Measurements from ENCODE around the gene TXLNA. TPM values are rescaled to one million over a fixed set of nuclear protein-coding genes. Genes with fewer than 3 reads are reported as not detected.
A peak's percentile ranks its signal among the peaks of the same experiment; 100 is the strongest.

TXLNA gene
- total RNA-seq, 1 experiment from 2014 or later: 67.3 TPM

DNA sequence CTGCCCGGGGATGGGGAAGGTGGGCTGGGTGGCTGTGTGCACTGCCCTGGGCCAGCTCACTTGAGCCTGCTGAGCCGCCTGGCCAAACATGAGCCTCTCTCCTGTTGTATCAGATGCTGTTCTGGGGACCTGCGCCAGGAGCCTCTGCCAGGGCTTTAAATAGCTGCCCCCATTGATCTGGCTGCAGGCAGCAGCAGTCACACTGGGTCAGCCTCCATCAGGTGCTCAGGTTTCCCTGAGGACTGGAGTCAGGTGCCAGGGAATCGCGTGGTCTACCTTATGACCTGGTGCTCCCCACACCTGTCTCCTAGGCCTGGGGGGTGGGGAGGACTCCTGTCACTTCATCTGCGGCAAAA lies 20.2 kb downstream of the TXLNA start:
- Histone ChIP-seq H2BK15ac (ENCODE audit: low read depth, low read length) (no peak overlapping the region), H2AK5ac (ENCODE audit: insufficient read length, low read length) (no peak overlapping the region), H2BK12ac (ENCODE audit: insufficient read length, low read depth, low read length) (no peak overlapping the region), H4K91ac (ENCODE audit: insufficient read length, low read depth, low read length) (no peak overlapping the region), H3K56ac (ENCODE audit: insufficient read length, low read depth, low read length) (no peak overlapping the region), H2BK5ac (ENCODE audit: insufficient read length, low read length) (no peak overlapping the region), H2AFZ (ENCODE audit: low read length) (no peak overlapping the region), H3K23ac (ENCODE audit: insufficient read length, low read depth, low read length) (no peak overlapping the region), H4K20me1 (ENCODE audit: control insufficient read depth, insufficient read depth, insufficient read length) (no peaks in the 10 kb centered on the region), H3K9ac (ENCODE audit: extremely low read depth, insufficient read length, low read length) (no peak overlapping the region), H3K79me1 (ENCODE audit: insufficient read depth, low read depth, low read length, poor library complexity, severe bottlenecking) (no peaks in the 10 kb centered on the region), H2BK20ac (ENCODE audit: low read depth, low read length, poor library complexity, severe bottlenecking) (no peak overlapping the region), H3K4ac (ENCODE audit: low read depth, low read length) (no peak overlapping the region), H3K4me1 (ENCODE audit: insufficient read depth, low read length) (no peaks in the 10 kb centered on the region; the same call in 1 of the 2 replicates), H3K23me2 (ENCODE audit: insufficient read length, low read depth, low read length, poor library complexity, severe bottlenecking) (peaks cover 3% of the 10 kb centered on the region), H3K18ac (ENCODE audit: insufficient read length, low read depth, low read length) (no peak overlapping the region), H3K4me2 (ENCODE audit: insufficient read depth, insufficient read length, low read length) (peak overlapping the region; percentile 56), H3K79me2 (ENCODE audit: insufficient read depth, low read length) (no peaks in the 10 kb centered on the region), H4K5ac (ENCODE audit: insufficient read length, low read depth, low read length) (no peak overlapping the region), H3T11ph (ENCODE audit: low read length) (no peak overlapping the region), H3K14ac (ENCODE audit: insufficient read depth, low read length) (no peak overlapping the region; the same call in 1 of the 2 replicates), H4K8ac (replicated peaks; ENCODE audit: insufficient read length, low read depth, low read length) (no peak overlapping the region), H2BK120ac (ENCODE audit: low read depth, low read length, poor library complexity, severe bottlenecking) (no peak overlapping the region), H3K9me3 (ENCODE audit: control insufficient read depth, low read depth, low read length) (no peaks in the 10 kb centered on the region), H3K27me3 (ENCODE audit: insufficient read depth, low read length) (no peaks in the 10 kb centered on the region; the same call in 1 of the 2 replicates), H3K27ac (ENCODE audit: insufficient read length, low read depth, low read length) (no peak overlapping the region)
- DNase-seq: peak; percentile 44
- H3K9me3 Mint-ChIP-seq: no peaks in the 10 kb centered on the region
- peak overlapping the region in 1 of 2 experiments; percentile 81; a peak in 4 of 5 replicates for H3K4me3 Mint-ChIP-seq
- peaks cover 16 to 38% (median 32%) of the 10 kb centered on the region in 3 experiments; a peak in 6 of 7 replicates for H3K36me3 Mint-ChIP-seq (ENCODE audit: insufficient read depth in 1 of 3, low read depth in 3 of 3)
- H3K27ac Mint-ChIP-seq: no peak overlapping the region; a peak in 1 of 7 replicates
- TF ChIP-seq, protein P1, sequence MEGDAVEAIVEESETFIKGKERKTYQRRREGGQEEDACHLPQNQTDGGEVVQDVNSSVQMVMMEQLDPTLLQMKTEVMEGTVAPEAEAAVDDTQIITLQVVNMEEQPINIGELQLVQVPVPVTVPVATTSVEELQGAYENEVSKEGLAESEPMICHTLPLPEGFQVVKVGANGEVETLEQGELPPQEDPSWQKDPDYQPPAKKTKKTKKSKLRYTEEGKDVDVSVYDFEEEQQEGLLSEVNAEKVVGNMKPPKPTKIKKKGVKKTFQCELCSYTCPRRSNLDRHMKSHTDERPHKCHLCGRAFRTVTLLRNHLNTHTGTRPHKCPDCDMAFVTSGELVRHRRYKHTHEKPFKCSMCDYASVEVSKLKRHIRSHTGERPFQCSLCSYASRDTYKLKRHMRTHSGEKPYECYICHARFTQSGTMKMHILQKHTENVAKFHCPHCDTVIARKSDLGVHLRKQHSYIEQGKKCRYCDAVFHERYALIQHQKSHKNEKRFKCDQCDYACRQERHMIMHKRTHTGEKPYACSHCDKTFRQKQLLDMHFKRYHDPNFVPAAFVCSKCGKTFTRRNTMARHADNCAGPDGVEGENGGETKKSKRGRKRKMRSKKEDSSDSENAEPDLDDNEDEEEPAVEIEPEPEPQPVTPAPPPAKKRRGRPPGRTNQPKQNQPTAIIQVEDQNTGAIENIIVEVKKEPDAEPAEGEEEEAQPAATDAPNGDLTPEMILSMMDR (conservative IDR thresholded peaks at IDR 0.05): no peak
- WGBS (ENCODE audit: extremely low coverage, insufficient read length, low lambda C conversion rate): no CpG with 5 or more reads among the region's 6 CpGs
- peaks cover 38 to 39% of the 10 kb centered on the region in 2 experiments for H3K4me1 Mint-ChIP-seq
- peaks cover 10% of the 10 kb centered on the region for H3K27me3 Mint-ChIP-seq (ENCODE audit: low read depth)

Data from H9 (cell line).